Stimulated activated CD8-positive, alpha-beta memory T cell treated with anti-CD3 and anti-CD28 coated beads, Interleukin-12 subunit alpha, Interleukin-12 subunit beta, amount 100 ng/mL, for 4 hours (primary cell): ENCODE results near the gene AQP7.
"Not testable (repeated sequence)": the region's sequence is repeated elsewhere in the genome, so short reads cannot be mapped to it uniquely, and the experiment has no call there.

Experiments used
- DNase-seq: peaks from one replicate; pipeline ENCODE4 v3.0.0-alpha.2; 2020; ENCODE audit warnings: low read depth

The AQP7 gene

GRCh38 chr9:33374634-33375237 lies 27.6 kb downstream of the AQP7 start:
- DNase-seq: peak; percentile 14

GRCh38 chr9:33374190-33374589 lies 28.2 kb downstream of the AQP7 start:
- no peak for DNase-seq

GRCh38 chr9:33372900-33373299 lies 29.5 kb downstream of the AQP7 start:
- DNase-seq: no peak

- no peak for DNase-seq
Measured at GRCh38 chr9:33366979-33367480, 35.3 kb downstream of the AQP7 start.

- DNase-seq: not testable (repeated sequence)
Measured at GRCh38 chr9:33364814-33365213, 37.6 kb downstream of the AQP7 start.

- no peak for DNase-seq
Measured at GRCh38 chr9:33364127-33364526, 38.2 kb downstream of the AQP7 start.

GRCh38 chr9:33358641-33359040 lies 43.7 kb downstream of the AQP7 start:
- not testable (repeated sequence) for DNase-seq

GRCh38 chr9:33355933-33356332 lies 46.4 kb downstream of the AQP7 start:
- no peak for DNase-seq

- no peak for DNase-seq
Measured at GRCh38 chr9:33354651-33355211, 47.6 kb downstream of the AQP7 start.

- no peak for DNase-seq
Measured at GRCh38 chr9:33351547-33351946, 50.8 kb downstream of the AQP7 start.

GRCh38 chr9:33350310-33350709 lies 52.1 kb downstream of the AQP7 start:
- DNase-seq: no peak

GRCh38 chr9:33349743-33350142 lies 52.6 kb downstream of the AQP7 start:
- no peak for DNase-seq

- DNase-seq: no peak
Measured at GRCh38 chr9:33348998-33349397, 53.4 kb downstream of the AQP7 start.

GRCh38 chr9:33346564-33346963 lies 55.8 kb downstream of the AQP7 start:
- no peak for DNase-seq

GRCh38 chr9:33344145-33344544 lies 58.2 kb downstream of the AQP7 start:
- no peak for DNase-seq

GRCh38 chr9:33341182-33341581 lies 61.2 kb downstream of the AQP7 start:
- no peak for DNase-seq

GRCh38 chr9:33340186-33340585 lies 62.2 kb downstream of the AQP7 start:
- no peak for DNase-seq
